GM21717 (cell line): Measurements from ENCODE around the gene CALCA.
A peak's percentile ranks its signal among the peaks of the same experiment; 100 is the strongest.
"Not testable (repeated sequence)": the region's sequence is repeated elsewhere in the genome, so short reads cannot be mapped to it uniquely, and the experiment has no call there.

ENCODE experiments used
- ATAC-seq: cut with Tn5 transposase; IDR thresholded peaks from one replicate; pipeline ENCODE4 v1.9.1; 2021; ENCODE audit warnings: mild to moderate bottlenecking, moderate library complexity; ENCODE audit not compliant: unreplicated experiment

CALCA gene, protein sequence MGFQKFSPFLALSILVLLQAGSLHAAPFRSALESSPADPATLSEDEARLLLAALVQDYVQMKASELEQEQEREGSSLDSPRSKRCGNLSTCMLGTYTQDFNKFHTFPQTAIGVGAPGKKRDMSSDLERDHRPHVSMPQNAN

GRCh38 chr11:14971865-14972580 lies at the start of gene CALCA:
TSS of gene CALCA (minus strand) at chr11:14972351. CDS start at chr11:14971192, 1,159 bp downstream.
- no peak for ATAC-seq

- no peak for ATAC-seq
These were observed 44.0 kb upstream of the CALCA start for GRCh38 chr11:15016200-15016599.

DNA sequence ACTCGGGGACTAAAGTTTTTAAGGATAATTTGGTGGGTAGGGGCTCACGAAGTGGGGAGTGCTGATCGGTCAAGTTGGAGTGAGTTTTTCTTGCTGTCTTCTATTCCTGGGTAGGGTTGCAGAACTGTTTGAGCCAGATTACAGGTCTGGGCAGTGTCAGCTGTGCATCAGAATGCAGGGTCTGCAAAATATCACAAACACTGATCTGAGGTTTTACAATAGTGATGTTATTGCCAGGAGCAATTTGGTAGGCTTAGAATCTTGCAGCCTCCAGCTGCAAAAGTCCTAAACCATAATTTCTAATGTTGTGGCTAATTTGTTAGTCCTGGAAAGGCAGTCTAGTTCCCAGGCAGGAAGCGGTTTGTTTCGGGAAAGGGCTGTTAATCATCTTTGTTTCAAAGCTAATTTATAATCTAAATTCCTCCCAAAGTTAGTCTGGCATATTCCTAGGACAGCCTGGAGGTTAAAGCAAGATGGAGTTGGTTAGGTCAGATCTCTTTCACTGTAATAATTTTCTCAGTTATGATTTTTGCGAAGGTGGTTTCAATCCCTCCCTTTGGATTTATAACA lies 39.7 kb upstream of the CALCA start:
- ATAC-seq = no peak

GRCh38 chr11:15010865-15011264 lies 38.7 kb upstream of the CALCA start:
- ATAC-seq = no peak

DNA sequence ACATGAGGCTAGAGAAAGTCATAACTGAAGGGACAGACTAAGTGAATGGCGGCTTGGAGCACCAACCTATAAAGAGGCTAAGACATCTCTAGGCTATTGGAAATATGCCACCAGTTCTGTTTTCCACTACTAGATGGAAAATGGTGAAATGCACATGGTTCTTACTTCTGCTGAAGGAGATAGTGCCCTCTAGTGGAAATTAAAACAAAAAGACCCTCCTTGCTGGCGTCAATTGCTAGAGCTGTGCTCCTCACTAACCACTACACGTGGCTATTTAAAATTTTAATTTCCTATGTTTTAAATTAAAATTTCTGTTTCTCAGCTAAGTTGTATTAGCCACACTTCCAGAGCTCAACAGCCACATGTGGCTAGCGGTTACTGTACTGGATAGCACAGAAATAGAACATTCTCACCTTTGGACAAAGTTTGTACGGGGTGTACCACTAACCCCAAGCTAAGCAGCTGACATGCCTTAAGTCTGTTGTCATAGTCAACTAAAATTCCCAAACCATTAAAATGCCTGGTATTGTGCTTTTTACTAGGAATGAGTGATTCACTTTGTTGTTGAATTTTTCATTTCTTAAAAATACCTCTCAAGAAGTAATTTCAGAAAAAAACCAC lies 34.1 kb upstream of the CALCA start:
- peak; percentile 83 for ATAC-seq

DNA sequence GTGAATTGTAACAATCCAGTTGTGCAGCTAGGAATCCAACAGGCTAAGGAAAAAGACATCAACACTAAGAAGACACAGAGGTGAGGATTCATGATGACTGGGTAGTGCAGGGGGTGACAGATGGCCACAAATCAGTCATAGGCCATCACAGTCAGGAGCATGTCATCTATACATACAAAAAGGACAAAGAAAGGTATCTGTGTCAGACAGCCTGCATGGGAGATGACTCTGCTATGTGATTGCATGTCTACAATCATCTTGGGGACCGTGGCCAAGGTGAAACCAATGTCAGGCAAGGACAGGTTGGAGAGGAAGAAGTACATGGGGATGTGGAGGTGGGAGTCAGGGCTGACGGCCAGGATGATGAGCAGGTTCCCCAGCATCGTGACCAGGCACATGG lies 16.0 kb upstream of the CALCA start:
- not testable (repeated sequence) for ATAC-seq

DNA sequence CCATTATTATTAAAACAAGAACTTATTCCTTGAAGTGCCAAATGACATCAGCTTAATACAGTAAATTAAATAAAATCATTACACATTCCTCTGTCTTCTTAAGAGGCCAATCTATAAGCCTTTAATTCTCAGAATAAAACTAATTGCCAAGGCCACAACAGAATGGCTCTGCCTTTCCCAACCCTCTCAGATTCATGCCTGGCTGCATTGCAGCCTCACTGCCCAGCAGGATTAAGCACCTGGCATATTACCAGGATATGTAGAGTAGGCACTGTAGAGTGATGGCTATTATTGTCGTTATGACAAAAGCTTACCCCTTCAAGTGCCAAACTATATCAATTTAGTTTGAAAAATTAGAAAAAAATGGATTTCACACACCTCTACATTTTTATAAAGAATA lies 9.4 kb upstream of the CALCA start:
- no peak for ATAC-seq

- no peak for ATAC-seq
These were observed 8.7 kb upstream of the CALCA start for GRCh38 chr11:14980854-14981253.

DNA sequence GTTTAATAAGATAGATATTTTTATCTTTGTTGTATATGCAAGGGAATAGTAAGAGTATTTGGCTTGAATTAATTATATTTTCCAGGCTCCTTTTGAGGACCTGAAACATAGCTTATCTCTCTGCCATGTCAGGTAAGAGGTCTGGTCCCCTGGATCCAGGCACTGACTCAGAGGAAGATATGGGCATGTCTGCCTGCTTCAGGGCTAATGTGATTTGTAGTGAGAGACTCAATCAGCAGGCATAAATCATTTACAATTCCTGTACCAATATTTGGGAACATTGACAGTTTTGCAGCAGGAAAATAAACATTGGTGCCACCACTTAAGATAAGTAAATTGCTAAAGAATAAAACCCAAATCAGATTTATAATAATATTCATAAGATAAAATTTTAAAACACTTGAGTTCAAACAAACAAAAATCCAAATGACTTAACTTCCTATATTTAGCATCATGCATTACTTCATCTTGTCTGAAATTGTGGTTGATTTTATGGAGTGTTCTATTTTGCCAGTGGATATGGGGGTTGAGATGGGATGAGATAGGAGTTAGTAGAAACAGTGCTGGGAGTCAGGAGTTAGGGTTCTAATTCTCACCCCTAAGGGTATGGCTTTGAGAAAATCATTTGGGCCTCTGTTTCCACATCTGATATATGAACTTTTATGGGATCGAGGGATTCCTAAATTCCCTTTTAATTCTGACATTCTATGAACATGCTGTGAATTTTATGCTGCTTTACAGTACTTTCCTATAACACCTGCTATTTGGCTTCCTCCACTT lies 5.1 kb upstream of the CALCA start:
- ATAC-seq = no peak

DNA sequence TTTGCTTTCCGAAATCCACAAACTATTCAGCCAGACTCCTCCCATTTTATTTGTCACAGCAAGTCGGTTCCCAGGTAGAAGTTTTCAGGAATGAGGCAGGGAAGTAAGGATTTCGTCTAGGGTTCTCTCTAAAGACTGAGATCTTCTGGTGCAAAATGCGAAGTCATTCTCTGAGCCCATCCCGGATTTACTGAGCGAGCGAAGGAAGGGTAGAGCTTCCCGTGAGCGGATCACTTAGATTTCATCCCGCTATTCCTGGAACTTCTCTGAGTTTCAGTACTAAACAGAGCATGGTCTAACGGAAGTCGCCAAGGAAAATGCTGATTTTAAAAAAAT lies 3.1 kb upstream of the CALCA start:
- no peak for ATAC-seq

DNA sequence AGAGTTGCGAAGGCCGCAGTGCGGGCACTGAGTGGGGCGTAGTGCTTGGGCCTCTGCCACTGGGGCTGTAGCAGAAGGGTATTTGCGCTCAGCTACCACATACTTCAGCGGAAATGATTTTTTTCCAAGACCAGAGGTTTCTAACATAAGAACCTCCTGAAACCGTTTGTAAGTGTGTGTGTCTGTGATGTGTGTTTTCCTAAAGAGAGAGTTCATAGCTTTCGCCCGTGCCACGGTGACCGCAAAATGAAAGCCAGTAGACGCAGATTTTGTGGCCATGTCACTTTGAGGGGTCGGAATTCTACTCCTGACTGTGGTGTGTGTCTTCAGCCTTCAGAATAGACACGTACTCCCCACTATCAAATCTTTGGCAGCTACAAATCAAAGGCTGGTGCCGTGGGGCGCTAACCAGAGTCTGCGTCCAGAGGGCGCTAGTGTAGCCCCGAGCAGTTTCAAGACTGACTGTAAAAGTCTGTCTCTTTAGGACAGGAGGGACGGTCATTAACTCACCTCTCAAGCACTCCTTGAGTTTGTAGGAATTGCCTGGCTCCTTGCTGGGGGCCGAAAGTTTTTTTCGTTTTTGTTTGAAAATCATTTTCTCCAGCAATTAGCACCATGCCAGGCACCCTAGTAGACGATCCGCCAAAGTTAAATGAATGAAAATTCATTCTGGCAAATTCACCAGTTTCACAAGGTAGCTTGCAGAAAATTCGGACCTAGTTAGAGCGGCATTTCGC lies 2.5 kb upstream of the CALCA start:
- ATAC-seq = peak; percentile 43

DNA sequence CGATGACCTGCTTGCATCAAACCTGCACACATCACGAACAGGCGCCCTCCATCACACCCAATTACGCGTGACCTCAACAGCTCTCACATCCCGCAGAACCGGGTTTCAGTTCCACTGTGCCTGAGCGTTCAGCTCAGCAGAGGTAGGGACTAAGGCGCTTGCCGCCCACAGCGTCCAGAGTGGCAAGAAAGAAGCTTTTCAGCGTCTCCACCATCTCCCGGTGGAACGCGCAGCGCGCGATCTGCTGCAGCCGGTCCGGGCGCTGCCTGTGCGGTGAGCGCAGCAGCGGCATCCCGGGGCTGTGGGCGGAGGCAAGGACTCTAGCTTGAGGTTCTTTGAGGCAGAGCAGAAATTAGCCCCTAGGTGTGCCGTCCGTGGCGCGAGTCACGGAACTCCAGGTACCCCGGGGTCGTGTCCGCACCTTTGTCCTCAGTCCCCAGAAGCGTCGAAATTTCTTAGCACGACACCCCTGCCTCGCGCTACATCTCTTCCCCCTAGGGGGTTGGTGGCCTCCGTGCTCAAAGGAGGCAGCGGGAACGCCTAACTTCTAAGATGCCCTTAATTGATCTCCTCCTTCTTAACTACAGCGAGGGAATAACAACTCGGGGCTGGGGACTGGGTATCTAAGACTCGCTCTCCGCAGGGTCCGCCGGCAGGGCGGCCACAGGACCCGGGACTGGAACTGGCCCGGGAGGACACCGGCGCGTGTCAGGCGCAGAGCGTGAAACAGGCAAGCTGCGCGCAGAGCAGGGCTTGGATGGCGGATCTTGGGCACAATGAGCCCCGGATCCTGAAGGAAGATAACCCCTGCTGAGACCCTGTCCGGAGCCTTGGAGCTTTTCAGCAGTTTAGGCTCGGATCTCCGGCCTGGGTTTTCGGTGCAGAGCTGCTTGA lies 1.7 kb upstream of the CALCA start:
- ATAC-seq = peak; percentile 74

DNA sequence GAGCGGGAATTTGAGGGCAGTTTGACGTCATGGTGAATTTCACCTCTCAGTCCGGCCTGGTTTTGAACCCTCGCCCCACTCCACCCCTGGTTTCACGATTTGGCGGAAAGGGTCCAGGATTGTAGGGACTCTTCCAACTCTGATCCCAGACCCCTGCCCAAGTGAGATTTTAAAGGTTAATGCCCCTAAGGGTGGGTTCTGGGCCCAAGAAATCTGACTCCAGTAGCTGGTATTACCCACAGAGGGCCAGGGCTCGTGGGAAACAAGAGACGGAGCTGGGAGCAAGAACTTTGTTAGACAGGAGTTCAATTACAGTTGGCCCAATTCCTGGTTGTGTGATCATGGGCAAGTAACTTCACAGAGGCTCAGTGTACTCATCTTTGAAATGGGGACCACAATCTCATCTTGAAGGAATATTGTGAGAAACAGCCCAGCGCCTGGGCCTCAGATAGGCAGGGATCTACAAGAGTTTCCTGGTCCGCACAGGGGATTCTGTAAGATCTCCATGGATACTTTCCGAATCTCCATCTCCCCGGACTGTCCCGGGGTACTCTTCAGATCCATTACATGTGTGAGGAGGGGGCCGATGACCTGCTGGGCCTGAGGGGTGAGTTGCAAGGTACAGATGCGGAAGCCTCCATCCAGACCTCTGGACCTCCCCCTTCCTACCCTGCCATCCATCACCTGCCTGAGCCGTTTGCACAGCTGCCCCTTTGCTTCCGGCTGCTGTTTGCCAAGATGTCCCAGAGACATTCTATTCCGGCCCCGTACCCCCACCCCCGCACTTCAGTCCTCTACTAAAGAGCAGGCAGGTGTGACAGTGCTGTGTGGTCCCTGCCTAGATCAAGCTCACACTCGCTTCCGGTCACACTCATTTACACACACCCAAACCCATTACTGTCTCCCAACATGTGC lies 687 bp upstream of the CALCA start:
- ATAC-seq = peak; percentile 2

GRCh38 chr11:14969901-14970323 lies 2.2 kb downstream of the CALCA start:
- peak; percentile 52 for ATAC-seq

DNA sequence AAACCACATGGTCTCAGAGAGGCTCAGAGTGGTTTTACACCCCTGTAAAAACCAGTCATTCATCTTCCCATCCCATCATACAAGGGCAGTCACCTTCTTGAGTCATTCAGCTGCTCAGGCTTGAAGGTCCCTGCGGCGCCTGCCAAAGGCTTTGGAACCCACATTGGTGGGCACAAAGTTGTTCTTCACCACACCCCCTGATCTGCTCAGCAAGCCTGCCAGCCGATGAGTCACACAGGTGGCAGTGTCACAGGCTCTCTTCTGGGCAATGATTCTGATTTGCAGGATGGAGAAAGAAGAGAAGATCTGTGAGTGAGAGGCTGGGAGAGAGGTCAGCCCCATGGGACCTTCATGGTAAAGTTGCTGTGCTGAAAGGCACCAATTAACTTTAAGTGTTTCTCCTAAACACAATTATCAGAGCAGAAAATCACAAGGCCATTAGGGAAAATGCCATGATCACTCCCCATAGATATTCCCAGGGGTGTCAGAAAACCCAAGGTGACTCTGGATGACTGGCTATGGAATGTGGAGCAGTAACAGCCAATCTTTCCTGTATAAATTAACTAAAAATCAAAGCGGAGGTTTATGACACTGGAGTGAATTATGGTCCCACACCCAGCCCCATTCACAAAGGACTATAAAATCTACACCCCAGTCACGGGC lies 4.4 kb downstream of the CALCA start:
- no peak for ATAC-seq

- ATAC-seq = no peak
These were observed 16.0 kb downstream of the CALCA start for GRCh38 chr11:14956111-14956510.

DNA sequence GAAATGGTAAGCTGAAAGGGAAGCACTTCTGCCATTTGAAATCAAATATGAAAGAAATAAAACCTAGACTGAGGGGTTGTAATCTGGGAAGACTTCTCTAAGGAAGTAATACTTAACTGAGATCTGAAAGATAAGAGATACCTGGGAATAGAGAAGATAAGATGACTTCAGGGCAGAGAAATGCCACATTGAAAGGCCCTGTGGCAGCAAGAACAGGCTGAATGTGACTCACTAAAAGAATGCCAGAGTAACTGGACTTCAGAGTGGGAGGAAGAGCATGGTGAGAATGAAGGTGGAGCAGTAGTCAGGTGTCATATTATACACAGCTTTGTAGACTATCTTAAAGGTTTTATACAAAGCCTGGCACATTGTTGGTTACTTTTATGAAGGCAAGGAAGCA lies 17.6 kb downstream of the CALCA start:
- ATAC-seq = no peak

DNA sequence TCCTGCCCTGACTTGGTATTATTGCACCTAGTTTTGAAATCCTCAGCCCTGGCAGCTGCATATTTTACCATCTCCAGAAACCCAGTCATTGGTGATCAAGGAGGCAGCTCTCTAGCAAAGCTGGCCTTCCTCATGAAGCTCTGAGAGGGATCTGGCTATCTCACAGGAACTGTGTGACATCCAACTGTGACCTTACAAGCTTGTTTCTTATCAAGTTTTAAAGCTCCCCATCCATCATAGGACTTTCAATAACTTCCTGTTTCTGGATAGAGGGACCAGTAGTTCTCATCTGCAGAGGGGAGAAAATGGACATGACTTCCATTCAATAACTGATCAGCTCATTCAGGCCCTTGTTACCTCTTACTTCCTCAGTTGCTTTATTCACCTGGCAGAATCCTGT lies 18.2 kb downstream of the CALCA start:
- ATAC-seq = no peak
